K562 (cell line): ENCODE measurements around the gene RNF187. TPM values are rescaled to one million over a fixed set of nuclear protein-coding genes. Genes with fewer than 3 reads are reported as not detected.

Source experiments
- AFF4 ChIP-seq: sonication (generic); formaldehyde crosslinking; IDR thresholded peaks from 2 replicates; pipeline ENCODE4 v1.8.0; 2023; ENCODE audit warnings: mild to moderate bottlenecking, missing genetic modification reagents
- DACH1 ChIP-seq: fragments of 450-650 bp; IDR thresholded peaks from 2 replicates; pipeline ENCODE4 v1.6.1; 2018; ENCODE audit not compliant: partially characterized antibody
- E2F3 ChIP-seq: fragments of 250-450 bp; sonication (Bioruptor Pico); IDR thresholded peaks from 2 replicates; pipeline ENCODE4 v1.4.0; 2020; ENCODE audit warnings: mild to moderate bottlenecking
- FOSL1 ChIP-seq: fragments of 200-800 bp; sonication (Bioruptor generic); conservative IDR thresholded peaks from 2 replicates; pipeline ENCODE4 v1.6.1; 2016; ENCODE audit warnings: missing genetic modification characterization, missing compliant biosample characterization
- IRF1 ChIP-seq: sonication (generic); formaldehyde crosslinking; IDR thresholded peaks from 2 replicates; pipeline ENCODE4 v1.8.0; 2022; ENCODE audit warnings: missing genetic modification reagents, mild to moderate bottlenecking, borderline replicate concordance
- KDM4B ChIP-seq, 2 experiments: fragments of 450-650 bp in 1 of 2; sonication (generic) in 1 of 2; IDR thresholded peaks; 2 replicates each; pipeline ENCODE4 v1.6.1; 2016 to 2017; ENCODE audit warnings: borderline replicate concordance in 2 of 2, antibody characterized with exemption in 1 of 2, low read depth in 1 of 2, mild to moderate bottlenecking in 1 of 2
- MITF ChIP-seq: IDR thresholded peaks from 2 replicates; pipeline ENCODE4 v1.6.1; 2014; ENCODE audit warnings: antibody characterized with exemption
- NEUROD1 ChIP-seq: fragments of 150-350 bp; IDR thresholded peaks from 2 replicates; pipeline ENCODE4 v1.6.1; 2014; ENCODE audit warnings: borderline replicate concordance, low read length, low read depth; ENCODE audit not compliant: partially characterized antibody
- RBM15 ChIP-seq: fragments of 200-400 bp; formaldehyde crosslinking; IDR thresholded peaks from 2 replicates; pipeline ENCODE4 v1.6.1; 2018; ENCODE audit warnings: mild to moderate bottlenecking, low read length, moderate library complexity; ENCODE audit not compliant: insufficient read depth
- RBM22 ChIP-seq: fragments of 200-400 bp; formaldehyde crosslinking; IDR thresholded peaks from 2 replicates; pipeline ENCODE4 v1.6.1; 2018; ENCODE audit warnings: low read length, low read depth; ENCODE audit not compliant: poor library complexity, severe bottlenecking
- RFX5 ChIP-seq: IDR thresholded peaks from 2 replicates; pipeline ENCODE4 v1.6.1; 2011; ENCODE audit warnings: low read depth, mild to moderate bottlenecking, improper control_type of control experiment, low read length
- SIN3B ChIP-seq: fragments of 450-650 bp; IDR thresholded peaks from 2 replicates; pipeline ENCODE4 v1.6.1; 2017; ENCODE audit warnings: low read depth, mild to moderate bottlenecking, moderate library complexity
- SIX5 ChIP-seq, 2 experiments: IDR thresholded peaks; 2 replicates each; pipeline ENCODE4 v1.6.1; 2011; ENCODE audit warnings: low read length in 2 of 2, borderline replicate concordance in 1 of 2, low read depth in 1 of 2, mild to moderate bottlenecking in 1 of 2, moderate library complexity in 1 of 2; ENCODE audit not compliant: insufficient read depth in 1 of 2
- SMARCA4 ChIP-seq: fragments of 450-650 bp; IDR thresholded peaks from 2 replicates; pipeline ENCODE4 v1.6.1; 2016
- SMC3 ChIP-seq: conservative IDR thresholded peaks from 2 replicates; pipeline ENCODE4 v1.6.1; 2011; ENCODE audit warnings: low read depth, low read length, improper control_type of control experiment; ENCODE audit not compliant: insufficient read depth
- TAF7 ChIP-seq: fragments of 450-650 bp; IDR thresholded peaks from 2 replicates; pipeline ENCODE4 v1.6.1; 2016; ENCODE audit warnings: missing genetic modification characterization, missing compliant biosample characterization
- TFAM ChIP-seq: fragments of 250-450 bp; sonication (Bioruptor Pico); conservative IDR thresholded peaks from 2 replicates; pipeline ENCODE4 v1.5.0; 2021; ENCODE audit warnings: mild to moderate bottlenecking, moderate library complexity
- YY1 ChIP-seq, 3 experiments: IDR thresholded peaks; 2 replicates each; pipeline ENCODE4 v1.6.1; 2011; ENCODE audit warnings: low read length in 2 of 3, mild to moderate bottlenecking in 2 of 3, moderate library complexity in 2 of 3, borderline replicate concordance in 1 of 3, control low read depth in 1 of 3, low read depth in 1 of 3; ENCODE audit not compliant: insufficient read depth in 3 of 3, insufficient replicate concordance in 2 of 3, control insufficient read depth in 1 of 3, insufficient read length in 1 of 3; ENCODE audit errors: extremely low read depth in 1 of 3
- polyA plus RNA-seq, 8 experiments: library from polyadenylated mRNA; depleted of rRNA in 4 of 8; stranded (reverse) in 5 of 8; unstranded in 3 of 8; fragments of >200 nt; fragmentation: Nextera tagmentation in 2 of 8; fragmentation: Illumina TruSeq in 1 of 8; extraction: Ambion mirVana in 2 of 8; extraction: Trizol in 1 of 8; gene quantifications; 2 replicates each; pipeline versions ENCODE4 v1.2.1 to v1.2.3, GENCODE V29; 2011 to 2014; ENCODE audit warnings: inconsistent platforms in 1 of 8, missing spikeins in 1 of 8
- total RNA-seq, 7 experiments: library from RNA; depleted of rRNA in 6 of 7; stranded (reverse); fragments of >200 nt in 6 of 7; fragmentation: Illumina TruSeq in 2 of 7; extraction: Trizol in 2 of 7; gene quantifications; 2 replicates each; pipeline versions ENCODE4 v1.2.1 to v1.2.3, GENCODE V29; 2011 to 2021; ENCODE audit warnings: low replicate concordance in 1 of 7

RNF187 gene
- total and polyA plus RNA-seq, 9 of the 15 experiments (the other 6 are each of a cell fraction or from before 2014, with no cell fraction given): 2.3 to 119 (median 41.9) TPM

GRCh38 chr1:228457396-228458176 is 29.6 kb upstream of the RNF187 start (continued):
- TF ChIP-seq YY1 (IDR thresholded peaks at IDR 0.05; ENCODE audit: borderline replicate concordance in 1 of 3, control insufficient read depth in 1 of 3, extremely low read depth in 1 of 3, insufficient read depth in 3 of 3, insufficient read length in 1 of 3, insufficient replicate concordance in 2 of 3, low read depth in 1 of 3, low read length in 2 of 3) (peak in 2 of 3 experiments; percentile 52 to 65), SIX5 (IDR thresholded peaks at IDR 0.05; ENCODE audit: borderline replicate concordance in 1 of 2, insufficient read depth in 1 of 2, low read depth in 1 of 2, low read length in 2 of 2) (0 out of 4 replicates have a peak, but pooled peaks of 1 of the 2 experiments have one; percentile 9), RBM22 (peak; percentile 99), RBM15 (no peak), TFAM (CRISPR knock-in tag) (no peak), MITF (peak; percentile 87), TAF7 (tag) (peak; percentile 88), E2F3 (CRISPR knock-in tag) (peak; percentile 71; the same call in 1 of the 2 replicates), AFF4 (CRISPR knock-in tag) (peak; percentile 97), NEUROD1 (peak; percentile 72), SIN3B (peak; percentile 14; the same call in 1 of the 2 replicates), FOSL1 (tag) (peak; percentile 48; the same call in 1 of the 2 replicates), KDM4B (IDR thresholded peaks at IDR 0.05; ENCODE audit: borderline replicate concordance in 2 of 2, low read depth in 1 of 2) (peak in 1 of 2 experiments; percentile 54; a peak in 1 of 4 replicates), IRF1 (CRISPR knock-in tag) (peak; percentile 95), SMARCA4 (peak; percentile 67; the same call in 1 of the 2 replicates), RFX5 (0 out of 2 replicates have a peak, but pooled peaks have one; percentile 42), SMC3 (peak; percentile 29; the same call in 1 of the 2 replicates), DACH1 (peak; percentile 44)
